GM15510 (cell line): ENCODE results near the gene APPBP2.

ENCODE experiments used
- POLR2A ChIP-seq: IDR thresholded peaks from 3 replicates; pipeline ENCODE4 v1.6.1; 2011; ENCODE audit warnings: borderline replicate concordance; ENCODE audit not compliant: insufficient read length; ENCODE audit errors: extremely low read depth

Gene APPBP2

DNA sequence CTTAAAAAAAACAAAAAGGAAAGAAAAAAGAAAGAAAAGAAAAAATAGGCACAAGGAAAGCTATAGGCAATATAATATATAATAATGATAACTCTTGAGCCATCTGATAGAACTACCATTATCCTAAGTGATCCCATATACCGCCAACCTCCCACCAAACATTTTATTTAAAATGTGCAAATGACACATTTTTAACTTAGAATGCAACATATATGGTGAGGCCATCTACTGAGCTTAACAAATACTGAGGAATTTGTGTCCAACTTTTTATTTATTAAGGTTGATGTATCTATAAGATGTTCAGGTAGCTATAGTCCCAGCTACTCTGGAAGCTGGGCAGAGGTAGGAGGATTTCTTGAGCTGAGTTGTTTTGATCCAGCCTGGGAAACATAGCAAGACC lies 14.4 kb upstream of the APPBP2 start:
- no peak for TF ChIP-seq POLR2A

DNA sequence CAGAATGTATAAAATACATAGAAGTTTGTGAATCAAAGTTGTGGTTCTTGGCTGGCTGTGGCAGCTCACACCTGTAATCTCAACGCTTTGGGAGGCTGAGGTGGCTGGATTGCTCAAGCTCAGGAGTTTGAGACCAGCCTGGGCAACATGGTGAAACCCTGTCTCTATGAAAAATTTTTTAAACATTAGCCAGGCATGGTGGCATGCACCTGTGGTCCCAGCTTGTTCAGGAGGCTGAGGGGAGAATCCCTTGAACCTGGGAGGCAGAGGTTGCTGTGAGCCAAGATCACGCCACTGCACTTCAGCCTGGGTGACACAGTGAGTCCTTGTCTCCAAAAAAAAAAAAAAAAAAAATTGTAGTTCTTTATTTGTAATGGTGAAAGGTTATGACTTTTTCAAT lies 13.8 kb upstream of the APPBP2 start:
- TF ChIP-seq POLR2A: no peak

GRCh38 chr17:60538726-60539125 lies 12.7 kb upstream of the APPBP2 start:
- TF ChIP-seq POLR2A: no peak

- no peak for TF ChIP-seq POLR2A
These were observed 9.6 kb upstream of the APPBP2 start for GRCh38 chr17:60535382-60536279.

- no peak for TF ChIP-seq POLR2A
These were observed 8.6 kb upstream of the APPBP2 start for GRCh38 chr17:60534613-60535157.

DNA sequence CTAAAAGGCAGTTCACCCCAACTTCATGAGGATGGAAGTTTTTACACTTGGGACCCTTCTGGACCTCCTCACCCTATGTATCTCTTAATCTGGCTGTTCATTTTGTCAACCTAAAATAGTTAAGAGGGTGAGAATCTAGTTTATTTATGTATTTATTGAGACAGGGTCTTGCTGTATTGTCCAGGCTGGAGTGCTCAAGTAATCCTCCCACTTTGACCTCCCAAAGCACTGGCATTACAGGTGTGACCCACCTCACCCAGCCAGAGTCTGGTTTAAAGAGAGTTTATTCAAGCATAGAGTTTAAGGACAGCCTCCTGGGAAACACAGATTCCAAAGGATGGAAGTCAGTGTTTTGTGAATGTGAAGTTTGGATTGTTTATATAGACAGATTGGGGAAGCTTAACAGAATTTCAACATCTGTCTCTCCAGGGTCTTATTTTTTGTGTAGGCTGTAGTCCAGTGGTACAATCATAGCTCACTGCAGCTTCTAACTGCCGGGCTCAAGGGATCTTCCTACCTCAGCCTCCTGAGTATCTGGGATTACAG lies 8.0 kb upstream of the APPBP2 start:
- TF ChIP-seq POLR2A: no peak

DNA sequence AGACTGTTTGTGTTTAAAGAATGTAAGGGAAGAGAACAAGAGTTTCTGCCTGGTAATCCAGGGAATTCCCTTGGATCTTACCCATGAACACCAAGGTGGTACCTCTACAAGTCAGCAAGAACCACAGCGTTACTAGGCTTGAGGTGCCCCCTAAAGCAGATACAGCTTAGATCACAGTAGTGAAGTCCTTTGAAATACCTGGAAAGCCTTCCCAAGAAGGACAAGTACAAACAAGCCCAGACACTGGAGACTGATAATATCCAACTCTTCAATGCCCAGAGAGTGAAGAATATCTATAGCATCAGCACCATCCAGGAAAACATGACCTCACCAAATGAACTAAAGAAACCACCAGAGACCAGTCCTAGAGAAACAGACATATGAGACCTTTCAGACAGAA lies 3.8 kb upstream of the APPBP2 start:
- no peak for TF ChIP-seq POLR2A

- TF ChIP-seq POLR2A: no peak
These were observed 2.8 kb upstream of the APPBP2 start for GRCh38 chr17:60528828-60529227.

DNA sequence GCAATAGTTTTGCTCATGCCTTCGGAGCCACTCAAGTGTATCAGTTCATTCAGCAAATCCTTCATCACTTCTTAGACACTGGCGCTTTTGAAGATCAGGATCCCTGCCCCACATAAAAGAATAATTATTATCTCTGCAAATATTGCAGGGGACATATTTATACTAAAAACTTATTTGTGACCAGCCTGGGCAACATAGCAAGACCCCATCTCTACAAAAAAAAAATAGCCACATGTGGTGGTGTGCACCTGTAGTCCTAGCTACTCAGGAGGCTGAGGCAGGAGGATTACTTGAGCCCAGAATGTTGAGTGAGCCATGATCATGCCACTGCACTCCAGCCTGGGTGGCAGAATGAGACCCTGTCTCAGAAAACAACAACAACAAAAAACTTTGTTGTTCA lies 1.7 kb upstream of the APPBP2 start:
- no peak for TF ChIP-seq POLR2A

GRCh38 chr17:60526726-60527125 lies 684 bp upstream of the APPBP2 start:
- no peak for TF ChIP-seq POLR2A

DNA sequence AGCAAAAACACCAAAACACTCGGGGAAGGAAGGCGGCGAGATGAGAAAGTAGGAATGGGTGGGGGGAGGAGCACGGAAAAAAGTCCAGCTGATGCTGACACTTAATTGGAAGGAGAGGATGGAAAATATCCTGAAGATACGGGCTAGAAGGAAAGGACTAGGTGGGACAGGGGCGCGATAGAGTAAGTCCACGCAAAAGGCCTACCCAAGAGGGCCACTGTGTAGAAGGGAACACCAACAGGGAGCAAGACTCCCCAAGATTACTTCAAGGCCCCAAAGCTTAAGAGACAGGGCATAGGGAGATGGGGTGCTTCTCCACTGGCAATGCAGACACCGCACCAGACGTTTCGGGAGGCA lies 736 bp downstream of the APPBP2 start:
- TF ChIP-seq POLR2A: no peak

DNA sequence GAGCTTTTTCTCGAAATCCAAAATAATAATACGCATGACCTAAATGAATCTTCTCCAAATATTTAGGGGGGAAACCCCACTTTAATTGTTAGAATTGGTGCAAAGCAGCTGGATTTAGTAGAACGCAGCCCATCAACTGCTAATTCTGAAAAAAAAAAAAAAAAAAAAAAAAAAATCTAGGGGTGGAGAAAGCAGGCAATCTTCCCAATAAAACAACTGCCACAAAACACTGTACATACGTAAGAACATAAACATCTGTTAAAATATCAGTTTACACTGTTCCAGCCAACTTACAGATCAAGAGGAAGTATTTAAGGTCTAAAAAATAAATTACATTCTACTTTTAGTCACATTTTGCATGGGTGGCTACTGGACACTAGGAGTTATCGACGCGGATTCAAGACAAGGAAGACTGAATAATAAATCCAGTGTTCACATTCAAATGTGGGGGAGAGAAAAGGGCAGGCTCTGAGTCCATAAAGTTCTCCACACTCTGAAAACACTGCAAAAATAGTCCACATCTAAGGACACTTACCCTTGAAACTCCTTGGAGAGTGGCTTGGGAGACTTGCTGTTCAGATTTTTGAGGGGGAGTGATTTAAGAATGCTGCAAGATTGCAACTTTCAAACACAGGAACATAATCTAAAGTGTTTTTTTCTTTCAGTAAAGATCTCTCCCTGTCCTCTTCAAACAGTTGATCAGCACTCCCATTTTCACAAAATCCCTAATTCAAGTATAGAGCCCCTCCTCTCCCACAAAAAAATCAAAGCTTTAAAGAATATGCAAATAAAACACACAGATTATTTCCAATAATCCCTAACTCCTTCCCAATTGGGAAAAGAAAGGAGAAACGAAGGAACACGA lies 1.3 kb downstream of the APPBP2 start:
- TF ChIP-seq POLR2A: no peak

- TF ChIP-seq POLR2A: no peak
These were observed 2.2 kb downstream of the APPBP2 start for GRCh38 chr17:60523822-60524221.

DNA sequence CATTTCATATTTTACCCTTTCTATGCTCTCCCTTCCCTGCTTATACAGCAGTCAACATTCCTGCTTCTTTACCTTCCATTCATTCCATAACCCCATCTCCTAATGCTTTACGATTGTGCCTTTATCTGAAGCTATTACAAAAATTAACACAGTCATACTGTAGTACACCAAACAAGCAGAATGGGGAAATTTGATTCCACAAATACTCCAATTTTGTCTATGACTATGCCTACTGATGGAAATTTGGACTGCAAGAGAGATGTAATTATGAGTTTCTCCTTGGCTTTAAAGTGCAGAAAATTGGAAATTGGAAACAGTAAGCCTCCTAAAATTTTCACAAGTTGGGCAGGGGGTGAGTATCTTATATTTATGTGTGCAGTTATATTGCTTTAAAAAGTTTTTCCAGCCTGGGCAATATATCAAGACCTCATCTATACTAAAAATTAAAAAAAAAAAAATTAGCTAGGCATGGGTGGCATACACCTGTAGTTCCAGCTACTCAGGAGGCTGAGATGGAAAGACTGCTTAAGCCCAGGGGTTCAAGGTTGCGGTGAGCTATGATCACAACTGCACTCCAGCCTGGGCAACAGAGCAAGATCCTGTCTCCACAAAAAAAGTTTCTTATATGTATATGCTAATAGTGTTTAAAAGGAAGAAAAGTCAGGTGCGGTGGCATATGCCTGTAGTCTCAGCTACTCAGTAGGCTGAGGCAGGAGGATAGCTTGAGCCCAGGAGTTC lies 3.0 kb downstream of the APPBP2 start:
- no peak for TF ChIP-seq POLR2A
